HG02642 (cell line): ENCODE measurements around the gene GNAI3.

Experiments used
- ATAC-seq: cut with Tn5 transposase; IDR thresholded peaks from one replicate; pipeline ENCODE4 v1.9.1; 2021; ENCODE audit warnings: mild to moderate bottlenecking; ENCODE audit not compliant: unreplicated experiment, poor library complexity

GNAI3 gene

DNA sequence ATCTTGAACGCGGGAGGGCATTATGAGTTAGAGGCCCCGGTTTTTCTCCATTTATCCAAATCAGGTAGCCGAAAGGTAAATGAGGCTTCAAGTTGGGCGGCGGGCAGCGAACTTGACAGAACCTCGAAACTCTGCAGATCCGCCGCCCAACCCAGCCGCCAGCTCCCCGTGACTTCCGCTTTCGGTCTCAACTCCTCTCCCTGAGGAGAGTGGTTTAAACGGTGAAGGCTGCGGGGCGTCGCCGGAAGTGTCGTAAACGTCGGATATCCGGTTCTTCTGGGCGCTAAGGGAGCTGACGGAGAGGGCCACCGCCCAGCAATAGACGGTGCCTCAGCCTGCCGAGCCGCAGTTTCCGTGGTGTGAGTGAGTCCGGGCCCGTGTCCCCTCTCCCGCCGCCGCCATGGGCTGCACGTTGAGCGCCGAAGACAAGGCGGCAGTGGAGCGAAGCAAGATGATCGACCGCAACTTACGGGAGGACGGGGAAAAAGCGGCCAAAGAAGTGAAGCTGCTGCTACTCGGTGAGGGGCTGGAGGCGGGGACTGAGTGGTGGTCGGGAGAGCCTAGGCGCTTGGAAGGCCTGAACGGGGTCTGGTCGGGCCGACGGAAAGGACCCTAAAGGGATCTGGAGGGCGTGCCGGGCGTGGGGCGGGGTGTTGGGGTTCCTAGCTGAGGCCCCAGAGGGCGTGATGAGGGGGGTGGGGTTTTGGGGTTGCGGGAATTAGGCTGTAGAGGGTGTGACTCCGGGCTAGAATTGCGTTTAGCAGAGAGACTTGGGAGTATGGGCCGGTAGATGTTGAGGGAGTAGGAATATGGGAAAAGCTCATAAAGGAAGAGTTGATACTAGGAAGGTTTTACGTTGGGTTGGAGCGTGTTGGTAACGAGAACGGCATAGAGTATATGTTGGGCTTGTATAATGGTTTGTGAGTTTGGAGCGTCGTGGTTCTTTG, at the start of gene GNAI3:
GNAI3 (plus strand) TSS at position 295 of the 947 bp plus-strand sequence; CDS start at position 401, 106 bp downstream.
- ATAC-seq, result peak; percentile 92

DNA sequence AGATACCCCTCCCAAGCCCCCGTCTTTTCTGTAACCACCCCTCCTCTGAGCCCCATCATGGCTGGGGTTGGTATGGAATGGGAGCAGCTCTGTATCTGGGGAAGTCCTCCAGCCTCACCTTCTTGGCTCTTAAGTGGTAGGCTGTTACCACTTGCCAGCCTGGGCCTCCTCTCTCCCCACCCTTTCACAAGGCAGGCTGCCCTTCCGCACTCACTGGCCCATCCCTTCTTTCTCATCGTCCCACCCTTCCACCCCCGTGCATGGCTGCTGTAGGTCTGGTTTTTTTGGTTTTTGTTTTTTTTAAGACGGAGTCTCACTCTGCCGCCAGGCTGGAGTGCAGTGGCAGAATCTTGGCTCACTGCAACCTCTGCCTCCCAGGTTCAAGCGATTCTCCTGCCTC, 49.3 kb upstream of the GNAI3 start:
- ATAC-seq, result no peak

DNA sequence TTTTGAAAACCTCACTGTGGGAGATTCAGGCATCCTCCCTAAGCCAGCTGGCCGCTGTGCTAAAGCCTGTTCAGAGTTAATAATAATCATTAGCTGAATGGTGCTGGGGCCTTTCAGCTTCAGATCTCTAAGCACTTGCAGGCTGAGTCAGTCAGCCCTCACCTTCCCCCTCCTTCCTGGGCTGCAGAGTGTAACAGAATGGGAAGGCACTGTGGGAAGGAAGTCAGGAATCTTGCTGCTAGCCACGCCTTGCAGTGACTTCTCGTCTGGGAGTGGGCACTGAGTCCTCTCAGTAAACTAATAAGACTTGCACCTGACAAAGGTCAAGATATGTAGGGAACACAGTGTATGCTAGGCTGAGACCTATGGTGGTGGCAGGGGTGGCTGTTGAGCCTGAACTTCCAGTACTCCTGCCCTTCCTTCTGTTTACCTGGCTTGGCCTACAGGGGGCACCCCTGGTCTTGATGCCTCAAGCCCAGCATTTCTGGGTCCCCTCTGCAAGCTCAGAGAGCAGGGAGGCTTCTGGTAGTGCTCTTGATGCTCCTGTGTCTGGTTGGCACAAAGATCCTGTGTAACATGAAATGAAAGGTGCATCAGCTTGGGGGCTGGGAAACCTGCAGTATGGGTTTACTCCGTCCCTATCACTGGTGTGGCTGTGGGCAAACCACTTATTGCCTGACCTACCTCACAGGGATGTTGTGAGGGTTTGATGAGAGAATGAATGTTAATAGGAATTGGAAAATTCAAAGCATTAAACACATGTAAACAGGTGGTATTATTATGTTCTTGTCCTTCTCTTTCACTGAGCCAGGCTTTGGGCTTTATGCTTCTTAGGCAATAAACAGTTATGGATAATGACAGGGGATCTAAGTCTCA, 48.5 kb upstream of the GNAI3 start:
- no peak for ATAC-seq

DNA sequence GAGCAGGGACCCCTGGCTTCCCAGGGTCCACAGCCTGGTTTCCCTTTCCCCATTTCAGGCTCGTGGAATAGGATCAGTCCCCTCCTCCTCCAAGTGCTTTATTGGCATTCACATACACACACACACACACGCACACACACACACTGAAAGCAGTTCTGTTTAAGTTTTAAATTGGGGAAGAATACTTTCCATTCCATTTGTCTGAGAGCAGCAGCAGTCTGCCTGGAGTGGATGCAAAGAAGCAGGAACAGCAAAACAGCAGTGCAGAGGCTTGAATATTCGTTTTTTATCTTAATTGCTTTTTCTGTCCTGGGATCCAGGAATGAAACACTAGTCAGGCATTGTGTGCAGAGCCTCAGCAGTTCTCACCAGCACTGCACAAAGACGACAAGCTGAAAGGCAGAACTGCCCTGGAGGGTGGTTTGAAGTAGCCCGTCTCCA, 47.5 kb upstream of the GNAI3 start:
- no peak for ATAC-seq

DNA sequence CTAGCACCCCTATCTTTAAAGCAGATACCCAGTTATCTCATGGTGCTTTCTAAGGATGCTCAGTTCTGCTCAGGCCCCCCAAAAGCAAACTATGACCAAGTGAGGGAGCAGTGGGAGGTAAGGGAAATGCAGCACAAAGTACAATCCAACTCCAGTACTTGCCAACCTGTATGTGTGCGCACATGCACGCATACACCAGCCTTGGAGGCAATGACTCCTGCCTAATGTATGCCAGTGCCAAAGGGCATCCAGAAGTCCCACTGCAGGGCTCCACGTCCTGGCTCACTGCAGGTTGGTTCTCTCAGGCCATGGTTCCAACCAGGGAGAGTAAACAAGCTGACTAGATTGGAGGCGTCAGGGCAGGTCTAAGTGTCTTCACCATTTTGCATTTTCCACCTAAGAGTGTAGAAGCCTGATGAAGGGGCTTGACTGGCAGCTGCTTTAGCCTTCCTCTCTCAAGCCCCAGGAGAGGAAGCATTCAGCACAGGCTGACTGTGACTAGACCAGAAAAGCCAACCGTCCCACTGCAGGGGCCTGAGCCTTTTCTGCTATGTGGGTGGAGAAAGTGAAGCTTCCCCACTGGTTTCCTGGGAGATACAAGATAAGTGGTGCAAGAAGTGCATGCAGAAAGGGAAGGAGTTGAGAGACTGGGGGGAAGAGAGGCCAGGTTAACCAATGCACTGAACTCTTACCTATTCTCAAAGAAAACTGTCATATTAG, 46.6 kb upstream of the GNAI3 start:
- ATAC-seq, result no peak

DNA sequence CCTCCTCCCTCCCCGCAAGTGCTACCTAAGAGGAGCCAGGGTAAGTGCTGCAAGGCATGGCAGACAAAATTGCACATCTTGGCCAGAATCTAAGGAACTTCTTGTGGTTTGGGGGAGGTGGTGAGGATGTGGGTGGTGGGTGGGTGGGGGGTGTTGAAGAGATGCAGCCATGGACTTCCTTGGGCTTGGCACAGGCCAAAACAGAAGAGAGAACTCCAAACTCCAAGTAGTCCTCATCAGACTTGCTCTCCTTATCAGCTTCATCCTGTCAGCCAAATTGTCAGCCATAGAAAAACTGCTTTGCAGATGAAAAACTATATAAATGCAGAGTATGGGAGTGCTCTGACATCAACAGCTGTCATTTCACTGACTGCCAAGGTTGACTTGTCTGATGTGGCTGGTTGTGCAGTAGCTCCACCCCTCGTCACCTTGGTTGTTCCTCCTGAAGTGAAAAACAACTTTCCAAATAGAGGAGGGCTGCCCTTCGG, 46.0 kb upstream of the GNAI3 start:
- no peak for ATAC-seq

DNA sequence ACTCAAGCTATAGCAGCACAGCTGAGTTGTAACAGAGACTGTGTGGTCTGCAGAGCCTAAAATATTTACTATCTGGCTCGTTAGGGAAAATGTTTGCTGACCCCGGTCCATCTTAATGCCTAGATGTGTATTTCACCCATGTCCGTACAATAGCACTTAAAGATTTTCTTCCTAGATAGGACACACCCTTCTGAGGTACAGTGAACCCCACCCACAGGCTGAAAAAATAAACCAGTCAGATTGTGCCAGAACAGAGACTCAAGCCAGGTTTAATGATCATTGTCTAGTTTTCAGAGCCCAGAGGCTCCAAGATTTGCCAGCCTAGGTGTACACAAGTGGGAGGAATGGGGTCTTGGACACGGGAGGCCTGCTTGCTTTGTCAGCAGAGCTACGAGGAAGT, 44.5 kb upstream of the GNAI3 start:
- no peak for ATAC-seq

DNA sequence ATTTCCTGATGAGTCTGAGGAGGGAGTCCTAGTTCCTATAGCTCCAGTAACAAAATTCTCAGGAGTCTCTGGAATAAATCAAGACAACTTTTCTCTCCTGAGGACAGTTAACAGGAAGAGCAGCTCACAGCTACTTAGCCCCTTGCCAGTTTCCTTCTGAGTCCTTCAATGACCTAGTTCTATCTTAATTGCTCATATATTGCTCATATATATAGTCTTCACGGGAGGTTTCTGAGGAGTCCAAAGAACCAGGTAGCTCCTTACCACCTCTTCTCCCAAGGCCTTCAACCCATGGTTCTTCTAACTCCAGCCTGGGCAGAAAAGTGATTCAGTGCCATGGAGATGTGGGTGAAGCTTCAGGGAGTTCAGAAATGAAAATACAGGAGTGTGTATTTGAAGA, 43.4 kb upstream of the GNAI3 start:
- no peak for ATAC-seq

DNA sequence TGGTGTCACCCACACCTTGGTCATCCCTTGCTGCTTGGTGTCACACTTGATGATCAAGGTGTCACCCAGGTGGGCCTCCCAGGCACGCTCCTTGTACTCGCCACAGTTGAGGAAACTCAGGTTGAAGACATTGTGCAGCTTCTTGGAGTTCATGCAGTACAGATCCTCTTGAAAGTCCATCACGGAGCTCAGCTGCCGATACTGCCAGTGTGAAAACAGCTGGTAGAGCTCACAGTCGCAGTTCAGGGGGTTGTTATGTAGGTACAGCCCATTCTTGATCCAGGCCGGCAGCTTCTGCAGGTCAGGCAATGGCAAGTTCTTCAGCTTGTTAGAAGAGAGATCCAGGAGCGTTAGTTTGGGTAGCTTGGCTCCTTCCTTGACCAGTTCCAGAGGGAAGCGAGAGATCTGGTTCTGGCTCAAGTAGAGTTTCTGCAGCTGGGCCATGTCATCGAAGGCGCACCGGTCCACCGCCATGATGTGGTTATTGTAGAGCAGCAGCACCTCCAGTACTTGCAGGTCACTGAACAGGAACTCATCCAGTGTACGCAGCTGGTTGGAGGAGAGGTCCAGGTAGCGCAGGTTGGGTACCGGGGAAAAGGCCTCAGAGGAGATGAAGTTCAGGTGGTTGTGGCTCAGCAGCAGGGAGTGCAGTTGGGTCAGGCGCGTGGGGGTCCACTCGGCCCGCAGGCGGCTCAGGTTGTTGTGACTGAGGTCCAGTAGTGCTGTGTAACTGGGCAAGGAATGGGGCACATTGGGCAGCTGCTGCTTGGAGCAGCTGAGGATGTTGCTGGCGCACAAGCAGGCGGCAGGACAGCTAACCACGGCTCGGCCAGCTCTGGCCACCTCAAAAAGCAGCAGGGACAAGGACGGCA, 40.2 kb upstream of the GNAI3 start:
- no peak for ATAC-seq

DNA sequence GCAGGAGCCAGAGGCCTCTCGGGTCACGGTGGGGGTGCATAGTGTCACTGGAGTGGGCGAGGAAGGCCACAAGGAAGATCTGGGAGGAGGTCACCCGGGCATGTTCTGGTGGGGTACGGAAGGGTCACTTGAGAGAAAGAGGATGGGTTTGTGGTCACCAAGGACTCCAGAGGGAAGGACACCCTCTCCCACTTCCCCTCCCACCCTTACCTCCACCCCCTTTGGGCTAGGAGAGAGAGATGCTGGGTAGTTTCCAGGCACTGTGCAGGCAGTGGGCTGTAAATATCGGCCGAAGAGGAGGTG, 39.6 kb upstream of the GNAI3 start:
- no peak for ATAC-seq

DNA sequence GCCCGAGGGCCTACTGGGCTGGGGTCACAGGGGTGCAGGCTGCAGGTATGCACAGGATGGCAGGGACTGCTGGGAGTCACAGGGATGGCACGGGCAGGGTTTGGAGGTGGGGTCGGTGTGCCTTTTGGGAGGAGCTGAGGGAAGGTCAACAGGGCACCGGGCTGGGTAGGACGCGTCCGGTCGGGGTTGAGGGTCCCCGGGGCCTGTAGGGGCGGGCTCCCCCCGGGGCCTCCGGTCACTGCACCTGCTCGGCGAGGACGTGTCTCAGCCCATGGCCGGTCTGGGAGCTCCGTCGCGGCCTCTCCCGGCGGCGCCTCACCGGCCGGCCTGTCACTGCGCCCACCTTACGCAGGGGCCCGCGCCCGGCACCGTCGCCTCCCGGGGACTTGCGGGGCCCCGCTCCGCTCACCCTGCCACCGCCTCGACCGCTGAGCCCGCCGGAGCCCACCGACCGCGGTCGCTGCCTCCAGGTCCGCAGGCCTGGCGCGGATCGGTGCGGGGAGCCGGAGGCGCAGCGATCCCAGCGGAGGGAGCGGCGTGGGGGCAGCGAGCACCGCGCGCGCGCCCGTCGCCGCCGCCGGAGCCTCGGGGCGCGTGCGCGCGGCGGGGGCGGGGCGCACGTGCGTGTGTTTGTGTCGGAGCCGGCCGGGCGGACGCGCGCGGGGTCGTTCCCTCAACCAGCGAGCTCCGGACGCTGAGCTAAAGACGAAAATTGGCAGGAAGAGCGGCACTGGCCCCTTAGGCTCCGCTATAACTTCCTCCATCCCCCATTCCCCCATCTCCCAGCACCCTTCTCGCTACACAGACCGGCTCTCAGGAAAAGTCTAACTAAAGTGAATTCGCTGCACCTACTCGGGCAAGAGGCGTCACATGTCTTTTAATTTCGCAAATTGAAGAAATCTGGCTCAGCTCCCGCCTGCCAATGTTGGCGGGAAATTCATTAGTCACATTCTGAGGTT, 39.0 kb upstream of the GNAI3 start, which contains the start of gene AMIGO1:
AMIGO1 (minus strand) TSS at position 552 of the 959 bp plus-strand sequence. CDS start 815 bp downstream, outside the sequence.
- peak; percentile 59 for ATAC-seq

DNA sequence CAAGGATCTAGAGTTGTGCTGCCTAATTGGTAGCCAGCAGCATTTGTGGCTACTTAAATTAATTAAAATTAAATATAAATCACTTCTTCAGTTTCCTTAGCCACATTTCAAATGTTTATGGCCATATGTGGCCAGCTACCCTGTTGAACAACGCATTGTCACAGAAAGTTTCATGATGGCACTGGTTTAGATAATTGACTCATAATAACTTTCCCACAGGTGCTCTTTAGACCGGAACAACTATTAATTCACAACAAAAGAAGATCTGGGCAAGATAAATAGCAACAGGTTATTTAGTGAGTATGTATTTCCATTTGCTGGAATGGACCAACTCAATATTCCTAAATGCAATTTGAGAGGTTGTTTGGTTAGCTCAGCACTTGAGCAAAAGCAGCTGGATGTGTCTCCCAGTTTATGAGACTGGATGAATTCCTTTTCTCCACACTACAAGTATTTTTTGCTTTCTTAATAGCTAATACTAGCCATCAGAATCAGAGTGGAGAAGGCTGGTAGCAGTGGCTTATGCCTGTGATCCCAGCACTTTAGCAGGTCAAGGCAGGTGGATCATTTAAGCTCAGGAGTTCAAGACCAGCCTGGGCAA, 35.2 kb upstream of the GNAI3 start:
- ATAC-seq, result no peak

DNA sequence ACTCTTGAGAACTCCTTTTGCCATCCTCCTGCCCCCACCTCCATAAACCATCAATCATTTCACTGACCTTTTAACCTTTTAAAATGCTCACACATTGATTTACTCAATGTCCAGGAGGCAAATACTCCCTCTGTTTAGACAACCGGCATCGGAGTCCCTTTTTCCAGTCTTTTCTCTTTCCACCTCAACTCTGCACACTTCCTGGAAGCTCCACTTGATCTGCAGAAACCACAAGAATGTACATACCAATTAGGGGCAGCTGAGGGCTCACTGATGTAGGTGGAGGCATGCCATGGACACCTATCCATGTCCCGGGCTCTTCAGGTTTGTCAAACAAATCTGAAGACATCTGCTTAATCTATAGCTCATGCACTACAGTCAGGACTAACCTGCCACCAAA, 33.6 kb upstream of the GNAI3 start:
- ATAC-seq, result no peak

DNA sequence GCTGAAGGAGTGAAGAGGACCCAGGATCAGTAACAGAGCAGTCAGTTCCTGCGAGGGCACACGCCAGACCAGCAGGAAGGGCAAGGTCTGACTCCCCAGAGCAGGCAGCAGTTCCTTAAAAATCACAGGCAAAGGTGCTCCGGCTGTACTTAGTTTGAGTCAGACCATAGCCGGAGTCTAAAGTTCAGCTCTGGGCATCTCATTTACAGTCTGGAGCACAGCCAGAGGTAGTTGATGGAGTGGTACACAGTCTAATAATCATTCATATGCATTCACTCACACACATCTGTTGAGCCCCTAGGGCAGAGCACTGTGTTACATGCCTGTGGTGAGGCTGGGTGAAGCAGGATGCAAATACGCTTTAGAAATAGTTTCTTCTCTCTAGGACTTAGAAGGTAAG, 31.5 kb upstream of the GNAI3 start:
- no peak for ATAC-seq

DNA sequence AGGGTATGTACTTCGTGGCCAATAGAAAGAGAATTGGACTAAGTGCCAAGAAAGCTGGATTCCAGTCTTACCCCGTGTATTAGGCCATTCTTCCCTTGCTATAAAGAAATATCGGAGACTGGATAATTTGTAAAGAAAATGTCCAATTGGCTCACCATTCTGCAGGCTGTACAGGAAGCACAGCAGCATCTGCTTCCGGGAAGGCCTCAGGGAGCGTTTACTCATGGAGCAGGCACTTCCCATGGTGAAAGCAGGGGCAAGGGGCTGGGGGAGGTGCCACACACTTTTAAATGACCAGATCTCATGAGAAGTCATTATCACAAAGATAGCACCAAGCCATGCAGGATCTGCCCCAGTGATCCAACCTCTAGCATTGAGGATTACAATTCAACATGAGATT, 31.1 kb upstream of the GNAI3 start:
- no peak for ATAC-seq

DNA sequence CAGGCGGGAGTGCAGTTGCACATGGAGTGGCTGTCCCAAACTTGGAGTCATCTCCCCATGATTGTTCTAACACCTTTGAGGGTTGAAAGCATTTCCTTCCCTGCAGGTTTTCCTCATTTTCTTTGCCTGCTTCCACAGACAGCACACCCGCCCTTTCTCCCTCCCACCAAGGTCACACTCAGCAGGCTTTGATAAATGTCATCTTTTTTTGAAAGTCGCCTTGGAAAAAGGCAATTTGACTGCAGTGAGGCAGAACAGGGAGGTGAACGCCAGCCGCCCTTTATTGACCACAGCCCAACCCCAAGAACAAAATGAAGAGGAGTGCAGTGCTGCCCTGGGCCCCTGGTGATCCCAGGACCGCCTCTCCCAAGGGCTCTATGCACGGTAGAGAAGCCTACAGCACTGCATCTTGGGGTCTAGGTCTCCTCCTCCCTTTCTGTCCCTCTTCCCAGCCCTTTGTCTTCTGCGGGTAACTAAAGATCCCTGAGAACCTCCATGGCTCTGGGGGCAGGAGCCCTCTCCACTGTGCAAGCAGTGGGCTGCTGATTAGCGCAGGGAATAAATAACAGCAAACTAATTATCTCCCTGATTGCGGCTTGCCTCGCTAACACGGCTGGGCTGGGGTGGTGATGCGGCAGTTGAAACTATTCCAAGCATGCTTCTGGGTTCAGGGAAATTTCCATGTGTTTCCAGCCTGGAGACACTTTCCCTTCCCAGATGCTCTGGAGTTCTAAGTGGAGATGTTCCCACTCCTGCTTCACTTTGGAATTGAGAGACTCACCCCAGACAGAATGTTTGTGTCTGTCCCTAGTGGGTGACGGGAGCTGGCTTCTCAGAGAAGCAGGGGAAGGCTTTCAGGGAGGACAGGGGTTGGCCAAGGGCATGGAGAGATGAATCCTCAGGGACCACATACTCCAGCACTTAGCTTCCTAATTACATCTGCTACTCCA, 27.1 kb upstream of the GNAI3 start:
- ATAC-seq, result no peak

DNA sequence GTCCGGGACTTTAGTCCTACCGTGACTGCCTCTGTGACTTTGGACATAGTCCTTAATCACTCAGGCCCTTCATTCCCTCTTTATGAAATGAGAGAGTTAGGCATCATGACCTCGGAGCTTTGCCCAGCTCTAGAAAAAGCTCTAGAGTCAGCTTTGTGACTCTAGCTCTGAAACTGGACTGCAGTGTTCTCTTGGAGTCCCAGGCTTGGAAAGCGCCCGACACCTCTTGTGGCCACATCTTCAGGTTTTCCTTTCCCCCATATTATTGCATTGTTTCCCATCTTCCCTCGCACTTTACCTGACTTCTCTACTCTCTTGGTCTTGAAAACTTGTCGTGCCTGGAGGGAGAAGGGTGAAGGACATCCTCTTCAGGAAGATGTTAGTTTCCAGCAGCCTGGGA, 26.4 kb upstream of the GNAI3 start:
- no peak for ATAC-seq
